Stimulated activated CD8-positive, alpha-beta memory T cell treated with anti-CD3 and anti-CD28 coated beads, Interleukin-4, amount 100 ng/mL, for 1 hour (primary cell): ENCODE measurements around the gene TBC1D20.
"Not testable (repeated sequence)": the region's sequence is repeated elsewhere in the genome, so short reads cannot be mapped to it uniquely, and the experiment has no call there.

Source experiments
- DNase-seq, 2 donors: peaks; one replicate each; pipeline ENCODE4 v3.0.0-alpha.2; 2020; ENCODE audit warnings: low read depth in 2 of 2, low spot score in 1 of 2

The TBC1D20 gene

DNA sequence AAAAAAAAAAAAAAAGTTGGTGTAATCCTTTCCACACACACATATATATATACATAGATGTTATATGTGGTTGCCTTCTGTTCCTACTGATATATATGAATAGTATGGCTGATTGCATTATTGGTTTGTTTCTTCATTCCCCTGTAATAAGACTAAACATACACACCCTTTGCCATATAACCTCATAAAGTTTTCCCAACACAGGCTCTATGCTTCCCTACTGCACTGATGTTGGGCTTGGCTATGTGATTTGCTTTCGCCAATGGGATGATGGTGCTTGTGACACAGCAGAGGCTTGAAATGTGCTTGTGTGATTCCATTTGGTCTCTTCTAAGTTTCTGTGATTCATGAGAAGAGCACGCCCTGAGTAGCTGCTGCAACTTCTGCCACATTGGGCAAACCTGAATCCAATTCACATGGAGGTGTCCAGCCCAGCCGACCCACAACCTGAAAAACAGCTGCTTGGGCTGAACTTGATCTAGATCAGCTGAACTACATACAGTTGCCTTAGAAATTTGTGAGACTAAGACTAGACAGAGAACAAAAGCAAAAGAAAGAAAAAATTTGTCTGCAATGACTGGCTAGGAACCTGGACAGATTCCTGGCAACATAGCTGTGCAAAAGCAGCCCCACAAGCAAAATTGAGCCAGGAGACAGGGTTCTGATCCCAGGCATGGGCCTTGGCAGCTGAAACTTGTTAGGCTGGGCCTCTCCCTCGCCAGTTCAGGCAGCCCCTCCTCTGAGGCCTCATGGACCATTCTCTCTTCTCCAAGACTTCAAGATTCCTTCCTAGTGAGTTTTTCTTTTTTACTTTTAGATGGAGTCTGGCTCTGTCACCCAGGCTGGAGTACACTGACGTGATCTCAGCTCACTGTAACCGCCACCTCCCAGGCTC, 13.4 kb upstream of the TBC1D20 start:
- no peak for DNase-seq

DNA sequence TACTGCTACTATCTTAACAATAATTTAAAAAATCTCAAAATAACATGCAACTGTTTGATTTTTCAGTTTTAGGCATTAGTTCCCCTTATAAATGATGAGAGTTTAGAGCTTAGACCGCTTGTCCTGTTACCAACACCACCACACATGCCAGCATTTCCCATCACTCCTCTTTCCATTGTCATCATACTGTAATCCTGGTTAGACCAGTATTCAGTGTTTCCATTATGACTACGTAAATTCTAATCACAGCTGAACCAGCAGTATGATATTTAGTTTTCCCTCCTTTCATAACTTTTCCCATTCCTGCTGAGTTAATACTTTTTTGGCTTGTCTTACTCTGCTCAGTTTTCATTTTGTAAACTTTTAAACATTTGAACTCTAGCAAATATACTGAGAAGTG, 12.2 kb upstream of the TBC1D20 start:
- DNase-seq = no peak

DNA sequence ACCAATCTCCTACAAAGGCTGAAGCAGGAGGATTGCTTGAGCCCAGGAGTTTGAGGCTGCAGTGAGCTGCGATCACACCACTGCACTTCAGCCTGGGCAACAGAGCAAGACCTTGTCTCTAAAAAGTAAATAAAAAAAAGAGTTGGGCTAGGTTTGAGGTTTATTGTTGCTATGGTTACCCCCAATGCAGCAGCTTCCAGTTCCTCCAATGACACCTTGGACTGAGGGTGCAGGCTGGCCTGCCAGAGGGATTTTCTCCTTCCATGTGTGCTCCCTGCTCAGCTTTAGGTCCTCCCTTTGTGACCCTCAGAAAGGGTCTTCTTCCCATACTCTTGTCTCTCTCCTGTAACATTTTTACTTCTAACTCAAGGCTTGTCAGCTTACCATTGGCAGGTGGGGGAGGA, 10.6 kb upstream of the TBC1D20 start:
- no peak for DNase-seq

DNA sequence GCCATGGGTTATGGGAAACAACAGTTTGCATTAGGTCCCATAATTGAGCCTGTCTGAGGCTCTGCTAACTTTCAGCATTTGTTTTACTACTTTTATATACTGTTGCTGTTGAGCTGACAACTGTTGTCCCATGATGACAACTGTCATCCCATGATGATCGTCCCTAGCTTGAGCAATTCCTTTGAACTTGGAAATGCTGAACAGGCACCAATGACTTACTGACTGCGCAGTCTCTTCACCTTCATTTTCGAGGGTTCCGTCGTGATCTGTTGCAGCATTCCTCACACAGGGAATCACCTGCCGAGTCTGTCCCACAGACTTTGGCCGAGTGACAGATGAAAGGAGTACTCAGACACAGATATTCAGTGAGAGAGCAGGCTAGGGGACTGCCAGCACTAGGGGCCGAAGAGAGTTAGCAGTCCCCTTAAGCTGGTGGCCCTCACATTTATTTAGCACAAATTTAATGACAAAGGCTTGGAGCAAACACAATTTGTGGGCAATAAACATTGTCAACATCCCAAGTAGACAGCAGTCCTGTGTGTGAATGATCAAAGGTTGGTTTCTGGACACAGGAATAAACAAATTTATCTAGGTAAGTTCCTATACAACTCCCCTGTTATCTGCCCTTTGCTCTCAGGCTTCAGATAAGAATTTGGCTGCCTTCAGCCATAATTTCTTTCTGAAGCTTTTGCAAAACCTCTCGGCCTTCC, 10.0 kb upstream of the TBC1D20 start:
- no peak for DNase-seq

DNA sequence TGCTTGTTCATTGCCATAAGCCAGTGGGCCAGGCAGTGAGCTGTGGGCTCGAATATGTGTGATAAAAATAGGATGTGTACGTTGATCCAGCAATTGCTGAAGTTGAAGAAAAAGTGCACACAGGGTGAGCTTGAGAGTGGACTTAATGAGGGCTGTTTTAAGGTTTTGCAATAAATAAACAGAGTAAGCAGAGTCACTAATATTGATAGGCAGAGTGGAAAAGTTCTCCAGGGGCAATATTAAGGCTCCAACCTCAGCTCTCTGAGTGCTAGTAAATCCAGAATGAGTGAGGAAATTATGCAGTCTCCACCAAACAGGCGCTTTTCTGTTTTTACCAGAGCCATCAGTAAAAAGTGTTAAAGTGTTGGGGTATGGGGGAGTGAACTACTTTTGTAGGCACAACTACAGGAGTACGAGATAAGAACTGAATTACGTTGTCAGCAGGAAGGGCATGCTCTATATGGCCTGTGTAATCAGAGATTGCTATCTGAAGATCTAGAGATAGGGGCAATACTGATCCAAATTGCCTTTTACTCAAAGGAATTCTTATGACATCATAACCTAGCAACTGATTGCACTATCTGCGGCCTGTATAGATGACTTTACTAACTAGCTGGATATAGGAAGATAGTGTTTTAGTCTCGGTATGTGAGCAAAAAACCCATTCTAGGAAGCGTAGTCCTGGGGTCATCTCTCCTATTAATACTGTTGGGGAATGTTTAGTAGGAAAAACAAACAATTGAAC, 7.6 kb upstream of the TBC1D20 start:
- no peak for DNase-seq

DNA sequence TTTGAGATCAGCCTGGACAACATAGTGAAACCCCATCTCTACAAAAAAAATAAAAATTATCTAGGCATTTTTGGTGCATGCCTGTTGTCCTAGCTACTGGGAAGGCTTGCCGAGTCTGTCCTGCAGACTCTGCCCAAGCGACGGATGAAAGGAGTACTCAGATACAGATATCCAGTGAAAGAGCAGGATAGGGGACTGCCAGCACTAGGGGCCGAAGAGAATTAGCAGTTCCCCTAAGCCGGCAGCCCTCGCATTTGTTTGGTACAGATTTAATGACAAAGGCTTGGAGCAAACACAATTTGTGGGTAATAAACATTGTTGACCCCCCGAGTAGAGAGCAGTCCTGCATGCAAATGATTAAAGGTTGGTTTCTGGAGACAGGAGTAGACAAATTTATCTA, 5.4 kb upstream of the TBC1D20 start:
- DNase-seq = no peak

DNA sequence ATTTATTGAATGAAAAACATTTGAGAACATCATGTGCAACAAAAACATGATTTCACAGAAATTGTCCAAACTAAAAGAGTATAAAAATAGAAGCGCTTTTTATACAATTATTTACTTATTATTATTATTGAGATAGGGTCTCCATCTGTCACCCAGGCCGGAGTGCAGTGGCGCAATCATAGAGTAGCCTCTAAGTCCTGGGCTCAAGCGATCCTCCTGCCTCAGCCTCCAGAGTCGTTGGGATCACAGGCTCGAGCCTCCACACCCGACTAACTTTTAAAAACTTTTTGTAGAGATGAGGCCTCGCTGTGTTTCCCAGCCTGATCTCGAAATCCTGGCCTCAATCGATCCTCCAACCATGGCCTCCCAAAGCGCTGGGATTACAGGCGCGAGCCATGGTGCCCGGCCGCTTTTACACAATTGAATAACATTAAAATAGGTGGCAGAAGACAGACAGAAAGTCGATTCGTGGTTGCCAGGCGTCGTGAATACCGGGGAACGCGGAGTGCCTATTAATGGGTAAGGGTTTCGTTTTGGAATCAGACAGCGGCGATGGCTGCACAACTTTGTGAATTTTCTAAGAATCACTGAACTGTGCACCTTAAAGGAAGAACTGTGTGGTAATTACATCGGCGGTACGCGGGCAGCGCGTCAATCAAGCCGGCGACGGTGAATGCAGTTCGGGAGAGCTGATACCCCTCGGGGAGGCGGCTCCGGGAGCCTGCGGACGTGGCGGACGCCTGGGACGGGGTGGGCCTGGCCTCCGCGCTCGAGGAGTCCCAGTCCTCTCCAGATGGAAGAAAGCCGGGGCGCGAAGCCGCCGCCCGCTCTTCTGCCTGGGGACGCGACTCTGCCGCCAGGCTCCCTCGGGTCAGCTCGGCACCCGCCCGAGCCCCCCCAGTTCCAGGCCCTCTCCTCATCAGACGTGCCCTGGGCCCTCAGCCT, 807 bp downstream of the TBC1D20 start:
- DNase-seq = no peak

DNA sequence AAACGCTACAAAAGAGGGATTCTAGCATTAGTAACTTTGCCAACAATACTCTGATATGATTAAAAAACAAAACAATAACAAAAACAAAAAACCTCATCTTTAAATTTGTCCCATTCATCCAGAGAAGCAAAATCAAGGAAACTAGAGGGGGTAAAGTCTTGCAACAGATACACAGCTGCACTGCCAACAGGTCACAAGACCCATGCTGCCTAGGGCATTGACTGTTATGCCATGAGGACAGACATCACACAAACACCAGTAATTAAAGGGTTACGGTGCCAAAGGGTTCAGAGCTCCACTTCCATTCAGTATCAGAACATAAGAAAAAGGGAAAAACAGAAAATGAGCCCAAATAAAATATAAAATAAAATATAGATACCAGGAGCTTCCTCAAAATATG, 1.6 kb downstream of the TBC1D20 start:
- no peak for DNase-seq

DNA sequence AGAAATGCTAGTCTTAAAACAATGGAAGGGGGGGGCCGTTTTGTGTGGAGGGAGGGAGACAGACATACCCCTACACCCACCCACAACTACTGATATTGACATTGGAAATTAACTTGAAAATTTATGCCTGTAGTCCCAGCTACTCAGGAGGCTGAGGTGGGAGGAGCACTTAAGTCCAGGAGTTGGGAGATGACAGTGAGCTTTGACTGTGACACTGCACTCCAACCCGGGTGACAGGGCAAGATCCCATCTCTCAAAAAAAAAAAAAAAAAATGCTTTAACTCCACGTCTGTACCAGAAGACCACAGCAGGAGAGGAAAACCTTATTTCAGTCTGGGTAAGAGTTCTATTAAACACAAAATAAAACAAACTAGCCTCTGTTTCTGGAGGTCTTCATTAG, 2.2 kb downstream of the TBC1D20 start:
- DNase-seq = no peak

DNA sequence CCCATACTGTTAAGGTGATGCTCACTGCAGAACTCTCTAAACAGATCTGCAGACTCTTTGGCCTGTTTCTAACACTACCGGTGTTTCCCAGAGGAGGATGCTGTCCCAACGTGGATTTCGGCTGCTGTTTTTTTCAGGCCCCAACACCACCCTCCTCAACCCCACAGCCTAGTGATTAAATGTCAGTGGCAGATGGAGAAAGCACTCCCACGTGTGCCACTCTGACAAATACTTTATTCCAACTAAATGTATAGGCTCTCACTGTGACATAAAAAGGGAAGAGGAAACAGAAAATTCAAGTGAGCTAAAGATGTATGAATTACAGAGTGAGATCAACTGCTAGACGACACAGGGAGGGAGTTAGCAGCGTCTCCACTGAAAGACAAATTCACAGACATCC, 3.6 kb downstream of the TBC1D20 start:
- DNase-seq = no peak

DNA sequence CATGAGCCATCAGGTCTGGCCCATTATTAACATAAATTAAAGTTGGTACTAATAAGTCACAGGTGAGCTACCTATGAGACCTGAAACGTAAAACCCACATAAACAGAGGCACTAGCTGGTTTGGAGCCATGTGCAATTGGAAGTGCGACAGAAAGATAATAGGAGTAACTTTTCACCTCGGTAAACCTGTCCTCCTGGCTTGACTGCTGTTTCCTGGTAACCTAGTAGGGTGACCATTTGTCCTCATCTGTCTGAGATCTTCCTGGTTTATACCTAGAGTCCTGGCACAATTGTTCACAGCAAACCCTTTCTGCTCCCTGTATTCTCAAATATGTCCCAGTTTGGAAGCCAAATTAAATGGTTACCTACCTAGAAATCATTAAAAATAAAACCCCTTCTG, 7.4 kb downstream of the TBC1D20 start:
- no peak for DNase-seq

DNA sequence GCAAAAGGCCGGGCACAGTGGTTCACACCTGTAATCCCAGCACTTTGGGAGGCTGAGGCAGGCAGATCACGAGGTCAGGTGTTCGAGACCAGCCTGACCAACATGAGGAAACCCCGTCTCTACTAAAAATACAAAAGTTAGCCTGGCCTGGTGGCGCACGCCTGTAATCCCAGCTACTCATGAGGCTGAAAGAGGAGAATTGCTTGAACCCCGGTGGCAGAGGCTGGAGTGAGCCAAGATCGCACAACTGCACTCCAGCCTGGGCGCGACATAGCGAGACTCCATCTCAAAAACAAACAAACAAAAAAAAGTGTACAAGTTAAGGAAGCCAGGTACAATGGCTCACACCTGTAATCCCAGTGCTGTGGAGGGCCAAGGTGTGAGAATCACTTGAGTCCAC, 10.3 kb downstream of the TBC1D20 start:
- DNase-seq = not testable (repeated sequence)

DNA sequence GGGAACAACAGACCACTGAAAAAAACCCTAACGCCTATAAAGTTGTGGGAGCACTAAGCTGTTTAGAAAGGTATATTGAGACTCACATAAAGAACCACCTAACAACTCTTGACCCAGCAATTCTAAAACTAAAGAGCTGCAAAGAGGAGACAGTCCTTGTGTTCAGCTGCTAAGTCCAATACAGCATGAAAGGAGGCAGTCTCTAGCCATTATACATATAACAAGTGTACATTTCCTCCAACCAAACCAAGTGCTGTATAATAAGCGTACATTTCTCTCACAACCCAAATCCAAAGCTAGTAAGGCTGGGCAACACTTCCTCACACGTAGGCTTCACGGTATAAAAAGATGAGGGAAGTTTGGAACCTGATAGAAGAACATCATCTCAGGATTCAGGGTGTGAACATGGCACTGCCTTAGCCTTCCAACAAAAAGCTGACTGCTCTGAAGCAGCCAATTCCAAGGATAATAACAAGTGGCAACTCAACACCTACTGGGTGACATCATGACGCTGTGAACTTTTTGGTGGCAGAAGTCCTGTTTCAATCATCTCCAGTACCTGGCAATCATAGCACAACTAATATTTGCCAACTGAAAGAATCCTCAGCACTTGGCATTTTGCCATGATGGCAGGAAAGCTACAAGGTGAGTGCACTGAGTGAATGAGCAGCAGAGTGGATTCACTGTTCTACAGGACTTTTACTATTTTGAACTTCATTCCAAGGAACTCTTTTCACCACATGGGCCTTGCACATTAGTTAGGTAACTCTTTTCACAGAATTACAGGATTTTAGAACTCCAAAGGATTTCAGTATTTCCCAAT, 16.6 kb downstream of the TBC1D20 start:
- no peak for DNase-seq

DNA sequence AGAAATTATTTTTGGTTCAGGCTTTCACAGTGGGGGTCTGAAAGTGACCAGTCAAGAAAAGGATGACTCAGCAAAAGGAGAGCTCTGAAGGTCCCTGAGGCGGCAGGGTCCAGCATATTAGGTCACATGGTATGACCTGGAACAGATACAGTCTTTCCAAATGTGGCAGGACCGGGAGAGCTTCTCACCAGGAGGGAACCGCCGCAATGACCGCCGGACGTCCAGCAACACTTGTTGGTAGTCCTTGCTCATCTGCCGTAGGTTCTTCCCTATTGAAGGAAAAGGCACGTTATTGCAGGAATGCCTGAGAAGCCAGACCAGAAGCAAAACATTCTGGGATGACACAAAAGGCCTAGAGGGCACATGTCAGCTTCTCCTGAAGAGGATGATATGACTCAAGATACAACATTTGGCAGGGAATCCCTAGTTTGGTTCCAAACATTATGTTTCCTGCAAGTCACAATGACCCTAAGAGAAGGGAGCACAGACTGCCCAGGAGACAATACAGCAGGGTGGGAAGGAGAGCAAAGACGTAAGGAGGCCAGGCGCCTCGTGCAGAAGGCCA, 17.4 kb downstream of the TBC1D20 start:
- no peak for DNase-seq

DNA sequence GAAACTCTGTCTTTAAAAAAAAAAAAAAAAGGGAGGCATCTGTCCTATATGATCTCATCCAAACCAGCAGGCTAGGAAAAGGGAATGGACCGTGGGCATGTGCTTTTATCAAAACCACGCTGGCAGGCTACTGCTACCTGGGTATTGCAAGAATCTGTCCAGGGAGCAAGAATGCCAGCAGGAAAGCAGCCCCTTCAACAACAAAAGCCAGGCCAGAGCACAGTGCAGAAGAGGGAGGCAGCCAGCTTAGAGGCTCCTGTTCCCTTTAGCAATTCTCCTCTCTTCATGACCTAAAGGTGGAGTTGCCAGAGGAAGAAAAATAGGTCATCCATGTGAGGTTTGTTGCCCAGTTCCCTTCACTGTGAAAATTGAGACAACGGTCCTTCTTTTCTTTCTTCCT, 18.2 kb downstream of the TBC1D20 start:
- DNase-seq = no peak

DNA sequence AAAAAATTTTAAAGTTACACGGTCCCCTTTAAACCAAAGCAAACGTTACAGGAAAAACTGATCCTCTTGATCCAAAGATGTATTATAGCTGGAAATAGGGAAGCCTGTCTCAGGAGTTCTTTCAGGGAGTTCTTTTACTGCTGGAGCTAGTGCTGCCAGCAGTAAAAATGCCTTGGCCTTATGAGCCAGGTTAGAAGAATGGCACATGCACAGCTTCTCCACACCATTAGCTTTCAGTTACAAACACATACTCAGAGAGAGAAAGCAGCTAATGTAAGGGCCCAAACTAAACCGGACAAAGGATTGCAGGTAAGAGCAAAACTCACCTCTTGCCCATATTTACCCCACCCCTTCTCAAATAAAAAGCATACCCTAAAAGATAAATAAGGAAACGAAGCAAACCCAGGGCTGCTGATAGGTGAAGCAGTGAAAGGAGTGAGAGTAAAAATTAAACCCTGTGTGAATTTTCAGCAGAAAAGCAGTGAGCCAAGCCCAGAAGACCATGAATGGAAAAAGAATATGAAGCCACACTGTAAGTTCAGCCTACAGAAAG, 19.0 kb downstream of the TBC1D20 start:
- DNase-seq = no peak

DNA sequence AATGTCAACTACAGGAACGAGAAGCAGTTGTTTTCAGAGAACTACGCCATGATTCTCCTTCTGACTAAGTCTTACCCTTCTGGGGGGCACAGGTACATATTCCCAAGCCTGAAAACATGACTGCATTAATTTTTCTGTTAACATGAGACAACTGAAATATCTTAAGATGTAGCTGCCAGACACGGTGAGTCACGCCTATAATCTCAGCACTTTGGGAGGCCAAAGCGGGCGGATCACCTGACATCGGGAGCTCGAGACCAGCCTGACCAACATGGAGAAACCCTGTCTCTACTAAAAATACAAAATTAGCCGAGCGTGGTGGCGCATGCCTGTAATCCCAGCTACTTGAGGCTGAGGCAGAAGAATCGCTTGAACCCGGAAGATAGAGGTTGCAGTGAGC, 21.7 kb downstream of the TBC1D20 start:
- DNase-seq = no peak

DNA sequence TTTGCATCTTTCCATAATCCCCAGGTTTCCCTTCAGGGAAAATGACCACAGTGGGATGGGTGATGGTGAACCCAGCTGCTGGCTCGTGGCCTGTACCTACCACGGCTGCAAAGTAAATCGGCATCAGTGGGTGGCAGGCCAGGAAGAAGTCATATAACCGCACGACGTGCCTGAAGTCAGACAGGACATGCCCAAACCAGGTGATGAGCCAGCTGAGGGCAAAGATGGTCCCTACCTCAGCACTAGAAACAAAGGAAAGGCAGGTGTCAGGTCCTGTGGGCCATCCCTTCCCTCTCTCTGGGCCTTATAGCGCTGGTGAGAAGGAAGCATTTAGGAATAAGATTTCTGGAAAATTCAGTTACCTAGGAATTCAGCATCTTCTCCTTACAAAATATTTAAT, 22.2 kb downstream of the TBC1D20 start:
- no peak for DNase-seq
